MM.1S (cell line): ENCODE measurements around the gene CHST6.
"Not testable (repeated sequence)": the region's sequence is repeated elsewhere in the genome, so short reads cannot be mapped to it uniquely, and the experiment has no call there.

Experiments used
- DNase-seq: peaks from one replicate; pipeline ENCODE4 v3.0.0-alpha.2; 2015
- H2AFZ ChIP-seq: fragments of 300-600 bp; sonication (generic); 2 replicates; pipeline ENCODE4 v1.6.0; 2016; ENCODE audit warnings: antibody characterized with exemption, low read length
- H3F3A ChIP-seq: fragments of 300-600 bp; sonication (generic); 2 replicates; pipeline ENCODE4 v1.6.1; 2016; ENCODE audit warnings: mild to moderate bottlenecking, antibody characterized with exemption, low read length, moderate library complexity, mixed read lengths; ENCODE audit not compliant: insufficient read depth
- H3K27ac ChIP-seq: fragments of 300-600 bp; sonication (generic); 2 replicates; pipeline ENCODE4 v1.5.1; 2016; ENCODE audit warnings: mild to moderate bottlenecking, low read length
- H3K27me3 ChIP-seq: fragments of 300-600 bp; sonication (generic); replicated peaks from 2 replicates; pipeline ENCODE4 v1.6.0; 2016; ENCODE audit warnings: low read length; ENCODE audit not compliant: insufficient read depth
- H3K36me3 ChIP-seq: fragments of 300-600 bp; sonication (generic); replicated peaks from 2 replicates; pipeline ENCODE4 v1.6.1; 2016; ENCODE audit warnings: mild to moderate bottlenecking, low read length, mixed read lengths; ENCODE audit not compliant: insufficient read depth
- H3K4me1 ChIP-seq: fragments of 300-600 bp; sonication (generic); 2 replicates; pipeline ENCODE4 v1.6.1; 2016; ENCODE audit warnings: low read length, mixed read lengths
- H3K4me2 ChIP-seq: fragments of 300-600 bp; sonication (generic); 2 replicates; pipeline ENCODE4 v1.6.0; 2016; ENCODE audit warnings: low read depth, low read length
- H3K4me3 ChIP-seq: fragments of 300-600 bp; sonication (generic); 2 replicates; pipeline ENCODE4 v1.5.1; 2016; ENCODE audit warnings: low read length, mixed read lengths
- H3K79me2 ChIP-seq: fragments of 300-600 bp; sonication (generic); 2 replicates; pipeline ENCODE4 v1.6.1; 2016; ENCODE audit warnings: mixed run types, low read length, mixed read lengths
- H3K9ac ChIP-seq: fragments of 300-600 bp; sonication (generic); 2 replicates; pipeline ENCODE4 v1.6.1; 2016; ENCODE audit warnings: low read length, mixed read lengths
- H3K9me2 ChIP-seq: fragments of 300-600 bp; sonication (generic); replicated peaks from 2 replicates; pipeline ENCODE4 v1.6.1; 2016; ENCODE audit warnings: mild to moderate bottlenecking, low read length, mixed read lengths; ENCODE audit not compliant: insufficient read depth
- H3K9me3 ChIP-seq: fragments of 300-600 bp; sonication (generic); replicated peaks from 2 replicates; pipeline ENCODE4 v1.6.1; 2016; ENCODE audit warnings: mild to moderate bottlenecking, low read length, mixed read lengths; ENCODE audit not compliant: insufficient read depth
- H4K20me1 ChIP-seq: fragments of 300-600 bp; sonication (generic); 2 replicates; pipeline ENCODE4 v1.6.1; 2016; ENCODE audit warnings: mild to moderate bottlenecking, low read length, moderate library complexity, mixed read lengths; ENCODE audit not compliant: insufficient read depth
- CTCF ChIP-seq: fragments of 300-600 bp; sonication (generic); IDR thresholded peaks from 2 replicates; pipeline ENCODE4 v1.5.1; 2016; ENCODE audit warnings: antibody characterized with exemption, low read length, mixed read lengths
- EZH2 ChIP-seq: fragments of 300-600 bp; sonication (generic); optimal IDR thresholded peaks from 2 replicates; pipeline ENCODE3; 2017; ENCODE audit warnings: low read depth, mild to moderate bottlenecking, antibody characterized with exemption, low read length, mixed read lengths
- EZH2phosphoT487 ChIP-seq: fragments of 300-600 bp; sonication (generic); IDR thresholded peaks from 2 replicates; pipeline ENCODE4 v1.6.1; 2018; ENCODE audit warnings: antibody characterized with exemption, low read length

CHST6 gene

GRCh38 chr16:75502916-75503605, 7.8 kb upstream of the CHST6 start:
- Histone ChIP-seq H3K4me1 (no peaks in the 10 kb centered on the region), H4K20me1 (no peaks in the 10 kb centered on the region), H3K79me2 (no peaks in the 10 kb centered on the region), H3K36me3 (no peaks in the 10 kb centered on the region), H3F3A (no peaks in the 10 kb centered on the region), H3K9ac (no peak overlapping the region), H3K4me3 (no peak overlapping the region), H2AFZ (no peak overlapping the region), H3K9me3 (no peaks in the 10 kb centered on the region), H3K9me2 (no peaks in the 10 kb centered on the region), H3K4me2 (no peak overlapping the region), H3K27ac (no peak overlapping the region), H3K27me3 (no peaks in the 10 kb centered on the region)
- no peak for DNase-seq
- TF ChIP-seq EZH2 (no peak), EZH2phosphoT487 (no peak), CTCF (no peak)

DNA sequence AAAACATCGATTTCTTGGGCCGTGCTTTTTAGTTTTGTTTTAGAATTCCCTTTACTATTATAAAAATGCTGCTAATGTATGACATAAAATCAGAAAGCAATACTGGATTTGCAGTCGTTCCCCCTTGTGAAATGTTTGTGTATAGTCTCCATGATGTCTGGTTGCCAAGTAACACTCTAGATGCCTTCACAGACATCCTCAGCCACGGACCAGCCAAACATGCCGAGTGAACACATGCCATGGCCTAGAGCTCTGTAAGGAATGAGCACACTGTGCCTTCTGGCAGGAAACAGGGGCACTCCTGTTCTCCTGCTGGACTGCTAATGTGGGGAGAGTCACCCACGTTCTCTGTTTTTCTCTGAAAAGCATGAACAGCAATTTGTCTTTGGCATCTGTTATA, 6.6 kb upstream of the CHST6 start:
- not testable (repeated sequence) for H4K20me1 ChIP-seq, H3F3A ChIP-seq, H3K9me3 ChIP-seq, H3K79me2 ChIP-seq, H3K9ac ChIP-seq, H3K4me1 ChIP-seq, H3K27me3 ChIP-seq, H3K36me3 ChIP-seq, H2AFZ ChIP-seq, H3K27ac ChIP-seq, H3K4me2 ChIP-seq, DNase-seq, H3K4me3 ChIP-seq, H3K9me2 ChIP-seq

DNA sequence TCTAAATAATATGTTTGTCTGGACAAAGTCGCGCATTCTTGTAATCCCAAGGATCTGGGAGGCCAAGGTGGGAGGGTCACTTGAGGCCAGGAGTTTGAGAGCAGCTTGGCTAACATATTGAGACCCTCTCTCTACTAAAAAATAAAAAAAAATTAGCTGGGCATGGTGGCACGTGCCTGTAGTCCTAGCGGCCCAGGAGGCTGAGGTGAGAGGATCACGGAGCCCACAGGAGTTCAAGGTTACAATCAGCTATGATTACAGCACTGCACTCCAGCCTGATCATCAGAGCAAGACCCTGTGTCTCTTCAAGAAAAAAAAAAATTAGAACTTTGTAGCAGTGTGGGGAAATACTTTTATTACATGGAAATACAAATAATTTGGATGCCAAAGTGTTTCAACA, 6.1 kb upstream of the CHST6 start:
- no peak for TF ChIP-seq EZH2phosphoT487
- no peak for TF ChIP-seq EZH2
- no peak for TF ChIP-seq CTCF
- H3K27ac ChIP-seq: no peak overlapping the region
- no peaks in the 10 kb centered on the region for H3K79me2 ChIP-seq
- H2AFZ ChIP-seq: no peak overlapping the region
- no peak overlapping the region for H3K4me2 ChIP-seq
- DNase-seq: no peak
- H3K27me3 ChIP-seq: no peaks in the 10 kb centered on the region
- no peaks in the 10 kb centered on the region for H3K9me2 ChIP-seq
- H3K36me3 ChIP-seq: no peaks in the 10 kb centered on the region
- no peak overlapping the region for H3K4me3 ChIP-seq
- H3K9me3 ChIP-seq: no peaks in the 10 kb centered on the region
- no peaks in the 10 kb centered on the region for H3F3A ChIP-seq
- H3K4me1 ChIP-seq: no peaks in the 10 kb centered on the region
- no peaks in the 10 kb centered on the region for H4K20me1 ChIP-seq
- no peak overlapping the region for H3K9ac ChIP-seq

DNA sequence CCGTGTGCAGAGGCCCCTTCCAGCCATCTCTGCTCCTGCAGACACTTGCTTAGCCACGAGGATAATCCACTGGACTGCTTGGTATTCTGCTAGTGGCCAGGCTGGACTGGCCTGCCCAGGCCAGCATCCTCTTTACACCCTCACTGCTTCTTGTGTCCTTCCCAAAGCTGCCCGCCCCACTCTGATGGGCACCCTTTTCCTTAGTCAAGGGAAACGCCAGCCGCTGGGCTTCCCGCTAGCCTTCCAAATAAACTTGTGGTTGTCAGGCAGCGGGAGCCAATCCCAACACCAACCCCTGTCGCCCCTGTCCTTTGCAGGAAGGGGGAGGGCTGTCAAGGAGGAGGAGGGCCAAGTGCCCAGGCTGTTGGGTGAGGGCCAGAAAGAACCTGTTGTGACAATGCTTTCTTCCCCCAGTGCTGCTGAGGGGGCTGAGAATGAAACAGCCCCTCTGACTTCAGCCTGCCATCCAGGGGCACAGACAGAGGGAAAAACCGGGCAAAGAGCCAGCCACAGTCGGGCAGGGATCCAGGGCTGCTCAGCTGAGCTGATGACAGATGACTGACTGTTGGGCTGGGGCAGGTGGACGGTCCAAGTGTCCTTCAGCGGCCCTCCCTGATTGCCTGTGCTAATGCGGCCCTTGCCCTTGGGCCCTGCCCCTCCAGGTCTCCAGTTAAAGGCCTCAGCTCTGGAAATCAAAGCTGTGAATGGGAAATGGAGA, 3.5 kb upstream of the CHST6 start:
- H2AFZ ChIP-seq, H4K20me1 ChIP-seq, H3K4me1 ChIP-seq, H3K4me3 ChIP-seq, H3K9ac ChIP-seq, H3K36me3 ChIP-seq, H3K9me2 ChIP-seq, H3F3A ChIP-seq, H3K79me2 ChIP-seq, H3K27ac ChIP-seq, H3K27me3 ChIP-seq, H3K9me3 ChIP-seq, H3K4me2 ChIP-seq, DNase-seq: not testable (repeated sequence)
